Fibroblast of peridontal ligament (primary cell): ENCODE results near the gene C6.

Source experiments
- DNase-seq: peaks from one replicate; pipeline ENCODE4 v3.0.0-alpha.2; 2010; ENCODE audit errors: extremely low read depth

Gene C6

GRCh38 chr5:41120600-41120999 is 92.7 kb downstream of the C6 start:
- DNase-seq = no peak

GRCh38 chr5:41118177-41118576 is 95.2 kb downstream of the C6 start:
- no peak for DNase-seq

- peak; percentile 95 for DNase-seq
Measured at GRCh38 chr5:41115281-41115680, 98.1 kb downstream of the C6 start.

GRCh38 chr5:41112486-41113455 is 100.6 kb downstream of the C6 start:
- peak; percentile 79 for DNase-seq

GRCh38 chr5:41109186-41109585 is 104.1 kb downstream of the C6 start:
- peak; percentile 63 for DNase-seq

- no peak for DNase-seq
Measured at GRCh38 chr5:41102341-41102740, 111.0 kb downstream of the C6 start.

- DNase-seq = no peak
Measured at GRCh38 chr5:41097642-41098041, 115.7 kb downstream of the C6 start.

GRCh38 chr5:41095324-41096101 is 117.8 kb downstream of the C6 start:
- no peak for DNase-seq

- no peak for DNase-seq
Measured at GRCh38 chr5:41094871-41095270, 118.5 kb downstream of the C6 start.

- DNase-seq = no peak
Measured at GRCh38 chr5:41093803-41094202, 119.5 kb downstream of the C6 start.
